Panc1 (cell line): Measurements from ENCODE around the gene EEF1AKMT2.

Experiments used
- CTCF ChIP-seq: fragments of 450-650 bp; IDR thresholded peaks from 2 replicates; pipeline ENCODE4 v1.5.1; 2017; ENCODE audit warnings: mild to moderate bottlenecking
- POLR2AphosphoS5 ChIP-seq: IDR thresholded peaks from 2 replicates; pipeline ENCODE4 v1.6.1; 2012; ENCODE audit warnings: mild to moderate bottlenecking, low read depth, low read length, moderate library complexity

GRCh38 chr10:124710266-124710881, 81.3 kb downstream of the EEF1AKMT2 start:
- TF ChIP-seq CTCF, result no peak
- TF ChIP-seq POLR2AphosphoS5, result no peak
